Mesendoderm (in vitro differentiated cells): Measurements from ENCODE around the gene PPM1E.

Experiments
- DNase-seq: peaks from one replicate; pipeline ENCODE4 v3.0.0; 2013
- H2AK5ac ChIP-seq: 2 replicates; pipeline ENCODE4 v1.6.1; 2013; ENCODE audit warnings: low read length, inconsistent platforms
- H2BK120ac ChIP-seq: 2 replicates; pipeline ENCODE4 v1.6.1; 2013; ENCODE audit warnings: low read depth, mild to moderate bottlenecking, low read length, moderate library complexity, mixed read lengths
- H2BK15ac ChIP-seq: replicated peaks from 2 replicates; pipeline ENCODE4 v1.6.1; 2013; ENCODE audit warnings: low read depth, mild to moderate bottlenecking, moderate library complexity
- H2BK5ac ChIP-seq: 2 replicates; pipeline ENCODE4 v1.6.1; 2013; ENCODE audit warnings: low read length, inconsistent platforms
- H3K18ac ChIP-seq: 2 replicates; pipeline ENCODE4 v1.6.1; 2013; ENCODE audit warnings: mild to moderate bottlenecking, low read length, mixed read lengths
- H3K23ac ChIP-seq: one replicate; pipeline ENCODE4 v1.6.1; 2013; ENCODE audit warnings: low read length
- H3K27ac ChIP-seq: 2 replicates; pipeline ENCODE4 v1.5.1; 2013; ENCODE audit warnings: low read depth, mild to moderate bottlenecking, inconsistent platforms, low read length, moderate library complexity
- H3K27me3 ChIP-seq: 2 replicates; pipeline ENCODE4 v1.6.1; 2013; ENCODE audit warnings: low read length, control low read depth, mild to moderate bottlenecking, inconsistent platforms; ENCODE audit not compliant: insufficient read depth, poor library complexity
- H3K36me3 ChIP-seq: 2 replicates; pipeline ENCODE4 v1.6.1; 2013; ENCODE audit warnings: low read length, inconsistent platforms; ENCODE audit not compliant: control insufficient read depth, insufficient read depth
- H3K4ac ChIP-seq: one replicate; pipeline ENCODE4 v1.6.1; 2013; ENCODE audit warnings: low read depth, mild to moderate bottlenecking, low read length, moderate library complexity
- H3K4me1 ChIP-seq: 2 replicates; pipeline ENCODE4 v1.6.1; 2013; ENCODE audit warnings: low read depth, low read length, inconsistent platforms; ENCODE audit not compliant: control insufficient read depth
- H3K4me2 ChIP-seq: 2 replicates; pipeline ENCODE4 v1.6.1; 2013; ENCODE audit warnings: low read length
- H3K4me3 ChIP-seq: 2 replicates; pipeline ENCODE4 v1.5.1; 2013; ENCODE audit warnings: mild to moderate bottlenecking, low read length
- H3K56ac ChIP-seq: one replicate; pipeline ENCODE4 v1.6.1; 2013; ENCODE audit warnings: low read length
- H3K79me1 ChIP-seq: 2 replicates; pipeline ENCODE4 v1.6.1; 2013; ENCODE audit warnings: low read length, inconsistent platforms
- H3K79me2 ChIP-seq: 2 replicates; pipeline ENCODE4 v1.6.1; 2013; ENCODE audit warnings: mild to moderate bottlenecking, low read length; ENCODE audit not compliant: control insufficient read depth, insufficient read depth
- H3K9ac ChIP-seq: 2 replicates; pipeline ENCODE4 v1.6.1; 2013; ENCODE audit warnings: low read length, inconsistent platforms
- H4K5ac ChIP-seq: one replicate; pipeline ENCODE4 v1.6.1; 2013; ENCODE audit warnings: low read length
- H4K8ac ChIP-seq: one replicate; pipeline ENCODE4 v1.6.1; 2013; ENCODE audit warnings: low read depth, mild to moderate bottlenecking, control low read depth, low read length, moderate library complexity
- WGBS: extraction: QIAGEN DNeasy Blood & Tissue Kit; methylation state at CpG from one replicate; pipeline ENCODE4 v1.1.7; 2013; ENCODE audit warnings: low lambda C conversion rate, missing lambda C conversion rate; ENCODE audit not compliant: insufficient coverage; ENCODE audit errors: extremely low coverage; 5-methylcytosine and 5-hydroxymethylcytosine counted together

PPM1E gene

GRCh38 chr17:58728798-58729197, 26.9 kb upstream of the PPM1E start:
- H4K8ac ChIP-seq: no peak overlapping the region
- WGBS: no CpG with 5 or more reads among the region's 1 CpG
- no peaks in the 10 kb centered on the region for H3K4me1 ChIP-seq
- DNase-seq: no peak
- H3K56ac ChIP-seq: no peak overlapping the region
- no peak overlapping the region for H3K4ac ChIP-seq
- no peak overlapping the region for H3K23ac ChIP-seq
- no peaks in the 10 kb centered on the region for H3K36me3 ChIP-seq
- no peak overlapping the region for H3K9ac ChIP-seq
- H2AK5ac ChIP-seq: no peak overlapping the region
- no peaks in the 10 kb centered on the region for H3K79me1 ChIP-seq
- H3K27ac ChIP-seq: no peak overlapping the region
- H2BK5ac ChIP-seq: no peak overlapping the region
- H2BK15ac ChIP-seq: no peak overlapping the region
- no peak overlapping the region for H3K4me2 ChIP-seq
- no peak overlapping the region for H2BK120ac ChIP-seq
- no peak overlapping the region for H4K5ac ChIP-seq
- no peak overlapping the region for H3K18ac ChIP-seq
- H3K27me3 ChIP-seq: no peaks in the 10 kb centered on the region
- no peak overlapping the region for H3K4me3 ChIP-seq
- no peaks in the 10 kb centered on the region for H3K79me2 ChIP-seq

GRCh38 chr17:58730937-58731336, 24.7 kb upstream of the PPM1E start:
- no peak overlapping the region for H3K9ac ChIP-seq
- no peaks in the 10 kb centered on the region for H3K79me2 ChIP-seq
- no peak for DNase-seq
- H3K36me3 ChIP-seq: no peaks in the 10 kb centered on the region
- H3K4ac ChIP-seq: no peak overlapping the region
- no peak overlapping the region for H2AK5ac ChIP-seq
- H3K18ac ChIP-seq: no peak overlapping the region
- H3K4me2 ChIP-seq: no peak overlapping the region
- no peak overlapping the region for H4K8ac ChIP-seq
- no peaks in the 10 kb centered on the region for H3K4me1 ChIP-seq
- no peak overlapping the region for H2BK5ac ChIP-seq
- H2BK120ac ChIP-seq: no peak overlapping the region
- H3K27me3 ChIP-seq: no peaks in the 10 kb centered on the region
- H3K56ac ChIP-seq: no peak overlapping the region
- no peak overlapping the region for H3K27ac ChIP-seq
- H2BK15ac ChIP-seq: no peak overlapping the region
- no peaks in the 10 kb centered on the region for H3K79me1 ChIP-seq
- H3K23ac ChIP-seq: no peak overlapping the region
- H4K5ac ChIP-seq: no peak overlapping the region
- H3K4me3 ChIP-seq: no peak overlapping the region

GRCh38 chr17:58734040-58734439, 21.6 kb upstream of the PPM1E start:
- Histone ChIP-seq H4K8ac (no peak overlapping the region), H3K4me3 (no peak overlapping the region), H3K18ac (no peak overlapping the region), H4K5ac (no peak overlapping the region), H3K36me3 (no peaks in the 10 kb centered on the region), H3K27me3 (no peaks in the 10 kb centered on the region), H3K4me2 (no peak overlapping the region), H3K4me1 (no peaks in the 10 kb centered on the region), H3K23ac (no peak overlapping the region), H2BK5ac (no peak overlapping the region), H3K4ac (no peak overlapping the region), H3K79me1 (no peaks in the 10 kb centered on the region), H2BK15ac (no peak overlapping the region), H2AK5ac (no peak overlapping the region), H3K27ac (no peak overlapping the region), H3K56ac (no peak overlapping the region), H3K79me2 (no peaks in the 10 kb centered on the region), H2BK120ac (no peak overlapping the region), H3K9ac (no peak overlapping the region)
- no CpG with 5 or more reads among the region's 3 CpGs for WGBS
- no peak for DNase-seq

- no peak overlapping the region for H3K4me2 ChIP-seq
- H3K9ac ChIP-seq: no peak overlapping the region
- no peak overlapping the region for H4K8ac ChIP-seq
- no peaks in the 10 kb centered on the region for H3K27me3 ChIP-seq
- no peaks in the 10 kb centered on the region for H3K4me1 ChIP-seq
- no peak overlapping the region for H4K5ac ChIP-seq
- no peak overlapping the region for H3K56ac ChIP-seq
- no peak overlapping the region for H2BK5ac ChIP-seq
- H3K27ac ChIP-seq: no peak overlapping the region
- H3K4ac ChIP-seq: no peak overlapping the region
- H3K79me1 ChIP-seq: no peaks in the 10 kb centered on the region
- no peak overlapping the region for H2AK5ac ChIP-seq
- no peaks in the 10 kb centered on the region for H3K79me2 ChIP-seq
- H3K18ac ChIP-seq: no peak overlapping the region
- WGBS: no CpG with 5 or more reads among the region's 3 CpGs
- no peaks in the 10 kb centered on the region for H3K36me3 ChIP-seq
- no peak for DNase-seq
- no peak overlapping the region for H2BK120ac ChIP-seq
- H2BK15ac ChIP-seq: no peak overlapping the region
- no peak overlapping the region for H3K4me3 ChIP-seq
- no peak overlapping the region for H3K23ac ChIP-seq
These were observed 20.8 kb upstream of the PPM1E start for GRCh38 chr17:58734811-58735210.

GRCh38 chr17:58741121-58741625, 14.5 kb upstream of the PPM1E start:
- DNase-seq: peak; percentile 4
- no peak overlapping the region for H3K9ac ChIP-seq
- no peak overlapping the region for H2BK120ac ChIP-seq
- H2AK5ac ChIP-seq: no peak overlapping the region
- no peak overlapping the region for H3K4me2 ChIP-seq
- H3K27ac ChIP-seq: no peak overlapping the region
- no peak overlapping the region for H2BK15ac ChIP-seq
- H3K4me1 ChIP-seq: no peaks in the 10 kb centered on the region
- H3K23ac ChIP-seq: no peak overlapping the region
- no peak overlapping the region for H4K5ac ChIP-seq
- no peak overlapping the region for H4K8ac ChIP-seq
- H3K27me3 ChIP-seq: no peaks in the 10 kb centered on the region
- H3K4me3 ChIP-seq: no peak overlapping the region
- no peaks in the 10 kb centered on the region for H3K79me2 ChIP-seq
- H3K36me3 ChIP-seq: no peaks in the 10 kb centered on the region
- H3K18ac ChIP-seq: no peak overlapping the region
- WGBS: no CpG with 5 or more reads among the region's 8 CpGs
- H2BK5ac ChIP-seq: no peak overlapping the region
- H3K56ac ChIP-seq: no peak overlapping the region
- H3K79me1 ChIP-seq: no peaks in the 10 kb centered on the region
- no peak overlapping the region for H3K4ac ChIP-seq

GRCh38 chr17:58747674-58748073, 8.0 kb upstream of the PPM1E start:
- Histone ChIP-seq H3K27me3 (no peaks in the 10 kb centered on the region), H3K27ac (no peak overlapping the region), H3K4me1 (no peaks in the 10 kb centered on the region), H3K9ac (no peak overlapping the region), H3K79me1 (no peaks in the 10 kb centered on the region), H3K4me2 (no peak overlapping the region), H2AK5ac (no peak overlapping the region), H3K79me2 (no peaks in the 10 kb centered on the region), H3K56ac (no peak overlapping the region), H2BK5ac (no peak overlapping the region), H2BK120ac (no peak overlapping the region), H3K4me3 (no peak overlapping the region), H2BK15ac (no peak overlapping the region), H4K5ac (no peak overlapping the region), H3K18ac (no peak overlapping the region), H4K8ac (no peak overlapping the region), H3K4ac (no peak overlapping the region), H3K36me3 (no peaks in the 10 kb centered on the region), H3K23ac (no peak overlapping the region)
- no peak for DNase-seq
- no CpG with 5 or more reads among the region's 1 CpG for WGBS
